GM12872 (cell line): ENCODE data around the gene MID1IP1.

Source experiments
- TF ChIP-seq, protein P1 (sequence below): IDR thresholded peaks from 3 replicates; pipeline ENCODE4 v1.5.1; 2011; ENCODE audit warnings: low read depth, mild to moderate bottlenecking, low read length, moderate library complexity; ENCODE audit not compliant: insufficient read depth

The MID1IP1 gene

DNA sequence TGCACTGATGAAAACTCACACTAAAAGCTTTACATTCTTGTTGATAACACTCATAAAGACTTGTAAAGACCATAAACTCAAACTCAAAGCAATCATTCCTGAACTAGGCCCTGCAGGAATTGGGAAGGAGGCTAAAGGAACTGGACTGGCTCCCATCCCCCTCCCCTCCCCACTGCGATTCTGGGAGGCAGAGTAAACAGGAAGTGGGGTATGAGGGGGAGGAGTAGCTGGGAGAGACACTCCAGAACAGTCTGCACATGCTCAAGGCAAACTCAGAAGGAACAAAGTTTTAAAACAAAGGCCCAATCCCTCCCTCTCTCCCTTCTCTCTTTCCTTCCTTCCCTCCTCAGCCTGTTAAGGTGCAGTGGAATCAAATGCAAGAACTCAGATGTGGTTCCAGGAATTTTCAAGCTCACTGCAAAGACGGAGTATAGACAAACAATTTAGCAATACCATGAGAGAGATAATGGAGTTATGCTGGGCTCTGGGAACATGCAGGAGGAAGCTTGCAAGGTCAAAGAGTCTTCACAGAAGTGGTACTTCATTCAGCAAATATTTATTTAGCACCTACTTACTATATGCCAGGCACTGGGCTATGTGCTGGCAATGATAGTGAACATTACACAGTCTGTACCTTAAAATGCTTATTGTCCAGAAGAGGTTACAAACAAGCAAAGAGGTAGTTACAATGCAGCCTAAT lies 15.9 kb downstream of the MID1IP1 start:
- TF ChIP-seq, protein P1, sequence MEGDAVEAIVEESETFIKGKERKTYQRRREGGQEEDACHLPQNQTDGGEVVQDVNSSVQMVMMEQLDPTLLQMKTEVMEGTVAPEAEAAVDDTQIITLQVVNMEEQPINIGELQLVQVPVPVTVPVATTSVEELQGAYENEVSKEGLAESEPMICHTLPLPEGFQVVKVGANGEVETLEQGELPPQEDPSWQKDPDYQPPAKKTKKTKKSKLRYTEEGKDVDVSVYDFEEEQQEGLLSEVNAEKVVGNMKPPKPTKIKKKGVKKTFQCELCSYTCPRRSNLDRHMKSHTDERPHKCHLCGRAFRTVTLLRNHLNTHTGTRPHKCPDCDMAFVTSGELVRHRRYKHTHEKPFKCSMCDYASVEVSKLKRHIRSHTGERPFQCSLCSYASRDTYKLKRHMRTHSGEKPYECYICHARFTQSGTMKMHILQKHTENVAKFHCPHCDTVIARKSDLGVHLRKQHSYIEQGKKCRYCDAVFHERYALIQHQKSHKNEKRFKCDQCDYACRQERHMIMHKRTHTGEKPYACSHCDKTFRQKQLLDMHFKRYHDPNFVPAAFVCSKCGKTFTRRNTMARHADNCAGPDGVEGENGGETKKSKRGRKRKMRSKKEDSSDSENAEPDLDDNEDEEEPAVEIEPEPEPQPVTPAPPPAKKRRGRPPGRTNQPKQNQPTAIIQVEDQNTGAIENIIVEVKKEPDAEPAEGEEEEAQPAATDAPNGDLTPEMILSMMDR = no peak

DNA sequence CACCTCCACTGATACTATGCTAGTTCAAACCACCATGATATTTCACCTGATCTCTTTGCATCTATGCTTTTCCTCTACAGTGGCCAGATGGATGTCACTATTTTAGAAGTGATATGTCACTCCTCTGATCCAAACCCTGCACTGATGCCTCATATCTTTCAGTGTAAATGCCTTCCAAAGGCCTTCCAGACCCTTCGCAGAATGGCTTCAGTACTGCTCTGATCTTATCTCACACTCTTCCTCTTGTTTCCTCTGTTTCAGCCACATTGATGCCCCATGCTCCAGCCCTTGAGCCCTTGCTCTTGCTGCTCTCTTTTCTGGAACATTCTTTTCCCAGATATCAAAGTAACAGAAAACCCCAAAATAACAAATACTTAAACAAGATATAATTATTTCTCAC lies 17.9 kb downstream of the MID1IP1 start:
- TF ChIP-seq, protein P1 = no peak

DNA sequence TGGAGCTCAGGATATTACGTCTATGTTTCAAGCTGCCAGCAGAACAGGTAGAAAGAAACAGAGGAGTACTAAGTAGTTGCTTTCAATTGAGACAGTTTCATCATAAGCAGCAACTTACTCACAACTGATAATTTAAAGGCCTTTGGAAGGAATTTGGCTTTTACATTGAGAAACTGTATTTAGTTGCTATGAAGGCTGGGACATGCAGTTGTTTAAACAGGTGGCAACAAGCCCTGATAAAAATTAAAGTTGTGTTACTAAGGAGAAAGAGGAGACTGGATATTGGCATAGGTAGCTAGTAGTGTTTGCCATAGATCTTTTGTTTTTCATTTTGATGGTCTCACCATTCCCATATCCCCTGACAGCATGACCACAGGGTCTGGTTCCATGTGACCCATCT lies 18.4 kb downstream of the MID1IP1 start:
- TF ChIP-seq, protein P1 = no peak

DNA sequence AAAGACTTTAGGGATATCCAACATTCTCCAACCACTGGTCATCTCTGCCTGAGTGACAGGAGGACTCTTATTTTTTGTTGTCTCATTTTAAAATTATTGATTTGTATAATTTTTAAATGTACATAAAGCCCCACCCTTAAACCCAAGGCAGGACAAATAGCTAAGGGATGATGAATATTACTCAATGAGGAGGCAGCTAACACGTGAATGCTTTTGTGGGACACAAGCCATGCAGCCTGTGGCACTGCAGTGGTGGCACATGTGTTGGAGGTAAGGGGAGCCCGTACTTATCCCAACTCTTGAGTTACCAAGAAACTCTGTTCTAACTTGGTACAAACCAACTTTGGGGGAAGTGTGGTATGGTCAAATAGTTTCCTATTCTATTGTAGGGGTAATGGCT lies 19.5 kb downstream of the MID1IP1 start:
- TF ChIP-seq, protein P1 = no peak

DNA sequence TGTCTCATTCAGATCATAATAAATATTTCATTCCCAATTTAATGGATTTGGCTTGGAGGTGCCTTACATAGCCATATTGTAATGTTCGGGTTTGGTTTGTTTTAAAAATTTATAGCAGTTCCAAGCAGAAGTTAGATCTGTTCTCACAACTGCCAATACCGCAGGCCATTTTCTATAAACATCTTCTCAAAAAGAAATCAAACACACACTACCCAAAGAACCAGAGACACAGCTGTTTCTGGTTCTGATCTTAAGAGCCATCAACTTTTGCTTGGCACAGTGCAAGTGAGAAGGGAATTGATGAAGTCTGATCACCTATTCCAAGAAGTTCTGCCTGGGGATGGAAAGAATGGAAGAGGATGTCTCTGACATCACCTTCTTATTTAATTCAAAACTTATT lies 22.9 kb downstream of the MID1IP1 start:
- TF ChIP-seq, protein P1 = no peak

DNA sequence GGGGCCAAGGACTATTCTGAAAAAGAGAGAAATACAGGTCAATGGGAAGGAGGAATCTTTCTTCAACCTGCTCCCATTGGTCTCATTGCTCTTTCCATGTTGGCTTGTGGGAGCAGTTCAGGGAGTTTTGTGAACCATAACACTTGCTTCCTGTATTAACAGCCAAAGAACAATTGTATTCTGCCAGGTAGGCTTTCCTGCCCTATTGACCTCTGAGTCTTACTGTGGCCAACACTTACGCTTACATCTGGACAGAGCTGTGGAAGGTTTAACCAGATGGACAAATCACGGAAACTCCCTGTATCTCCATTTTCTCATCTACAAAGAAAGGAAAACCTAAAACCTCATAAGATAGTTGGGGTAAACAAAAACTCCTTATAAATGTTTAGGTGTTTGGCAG lies 30.7 kb downstream of the MID1IP1 start:
- TF ChIP-seq, protein P1 = no peak

DNA sequence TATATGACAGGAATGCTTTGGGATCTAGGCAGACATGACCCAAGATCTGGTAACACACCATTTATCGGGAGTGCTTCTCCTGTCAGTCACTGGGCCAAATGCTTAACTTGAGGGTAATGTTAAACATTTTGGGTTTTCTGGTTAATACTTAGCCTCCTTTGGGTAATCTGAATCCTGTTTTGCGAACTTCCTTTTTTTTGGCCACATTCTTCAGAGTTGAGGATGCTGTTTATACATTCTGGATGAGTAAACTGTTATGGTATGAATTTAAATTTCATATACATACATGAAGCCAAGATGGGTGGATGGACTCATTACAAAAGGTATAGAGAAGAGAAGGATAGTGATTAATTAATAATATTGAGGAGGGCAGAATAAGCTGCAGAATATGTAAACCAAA lies 36.1 kb downstream of the MID1IP1 start:
- TF ChIP-seq, protein P1 = no peak

DNA sequence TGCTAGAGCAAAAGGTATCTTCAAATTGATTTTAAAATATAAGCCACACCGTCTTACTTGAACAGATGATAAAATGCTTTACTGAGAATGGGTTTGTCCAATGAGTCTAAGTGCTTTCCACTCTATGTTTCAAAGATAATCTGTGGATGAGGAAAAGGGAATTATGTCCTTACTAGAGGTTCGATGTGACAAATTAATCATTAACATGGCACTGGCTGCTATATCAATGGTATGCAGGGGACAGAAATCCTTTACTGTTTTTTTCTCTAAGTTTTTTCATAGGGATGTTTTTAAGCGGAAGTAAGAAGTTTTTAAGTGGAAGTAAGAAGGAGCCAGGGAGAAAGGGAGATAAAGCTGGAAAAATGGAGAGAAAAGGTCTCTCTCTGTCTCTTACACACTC lies 38.0 kb downstream of the MID1IP1 start:
- TF ChIP-seq, protein P1 = no peak
